ENCODE data around the gene FRMD4A.
A peak's percentile ranks its signal among the peaks of the same experiment; 100 is the strongest.

FRMD4A gene

GRCh38 chr10:14327527-14327926 is 3.2 kb downstream of the FRMD4A start:
- peaks cover 46% of the 10 kb centered on the region for H3K27me3 Mint-ChIP-seq
- H3K9me3 Mint-ChIP-seq, result no peaks in the 10 kb centered on the region
- no peak overlapping the region for H3K4me3 Mint-ChIP-seq
- H3K4me1 Mint-ChIP-seq, result no peaks in the 10 kb centered on the region
- H3K36me3 Mint-ChIP-seq, result no peaks in the 10 kb centered on the region
- no peak for DNase-seq
- H3K27ac Mint-ChIP-seq, result no peak overlapping the region
- CTCF ChIA-PET, result interaction anchor here (1.0 kb wide), 1 partner anchor 131 kb away, joined by 3 read pairs; no protein-coding TSS in a partner anchor

DNA sequence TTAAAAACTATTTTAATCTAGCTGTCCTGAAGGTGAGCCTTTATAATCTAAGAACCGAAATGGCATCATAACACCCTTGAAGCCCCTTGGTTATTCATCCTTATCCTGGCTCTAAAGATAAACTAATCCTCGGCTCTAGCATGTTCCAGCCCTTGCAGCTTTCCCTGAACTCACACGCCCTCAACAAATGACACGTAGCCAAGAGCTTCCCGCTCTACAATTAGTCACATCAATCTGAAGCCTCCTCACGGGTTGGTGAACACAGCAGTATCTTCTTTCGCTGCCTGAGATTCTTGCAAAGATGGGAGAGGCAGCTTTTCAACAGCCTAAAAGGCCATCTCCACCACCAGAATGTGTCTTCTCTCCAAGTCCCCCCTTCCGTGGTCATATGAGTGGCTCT is 4.1 kb downstream of the FRMD4A start:
- CTCF ChIA-PET, result interaction anchor here (0.7 to 1.2 kb wide), 4 partner anchors 12 to 240 kb away, joined by 3 to 4 read pairs (median 3); no protein-coding TSS in a partner anchor
- Mint-ChIP-seq H3K36me3 (no peaks in the 10 kb centered on the region), H3K9me3 (no peaks in the 10 kb centered on the region), H3K4me1 (no peaks in the 10 kb centered on the region), H3K27me3 (peaks cover 46% of the 10 kb centered on the region), H3K27ac (no peak overlapping the region), H3K4me3 (no peak overlapping the region)
- DNase-seq, result no peak

- Mint-ChIP-seq H3K27me3 (peaks cover 42% of the 10 kb centered on the region), H3K36me3 (no peaks in the 10 kb centered on the region), H3K4me1 (no peaks in the 10 kb centered on the region), H3K27ac (no peak overlapping the region), H3K9me3 (no peaks in the 10 kb centered on the region), H3K4me3 (no peak overlapping the region)
- CTCF ChIA-PET, result interaction anchor here (0.8 to 1.2 kb wide), 2 partner anchors 11 to 239 kb away, joined by 3 to 4 read pairs; no protein-coding TSS in a partner anchor
- peak; percentile 74 for DNase-seq
Measured at GRCh38 chr10:14325325-14325955, 5.3 kb downstream of the FRMD4A start.

- no peak overlapping the region for H3K4me3 Mint-ChIP-seq
- DNase-seq, result no peak
- no peak overlapping the region for H3K27ac Mint-ChIP-seq
- no peaks in the 10 kb centered on the region for H3K4me1 Mint-ChIP-seq
- no peaks in the 10 kb centered on the region for H3K9me3 Mint-ChIP-seq
- peaks cover 29% of the 10 kb centered on the region for H3K27me3 Mint-ChIP-seq
- CTCF ChIA-PET, result interaction anchor here (0.9 to 1.8 kb wide), 2 partner anchors 9 to 15 kb away, joined by 3 to 8 read pairs; no protein-coding TSS in a partner anchor
- no peaks in the 10 kb centered on the region for H3K36me3 Mint-ChIP-seq
Measured at GRCh38 chr10:14322526-14323188, 8.1 kb downstream of the FRMD4A start.

- DNase-seq, result no peak
- Mint-ChIP-seq H3K9me3 (no peaks in the 10 kb centered on the region), H3K27ac (no peak overlapping the region), H3K4me1 (no peaks in the 10 kb centered on the region), H3K4me3 (no peak overlapping the region), H3K36me3 (no peaks in the 10 kb centered on the region), H3K27me3 (peaks cover 16% of the 10 kb centered on the region)
- CTCF ChIA-PET, result no interaction called here
Measured at GRCh38 chr10:14318007-14318406, 12.7 kb downstream of the FRMD4A start.

GRCh38 chr10:14312014-14312413 is 18.7 kb downstream of the FRMD4A start:
- no peaks in the 10 kb centered on the region for H3K4me1 Mint-ChIP-seq
- H3K4me3 Mint-ChIP-seq, result no peak overlapping the region

GRCh38 chr10:14311206-14311957 is 19.3 kb downstream of the FRMD4A start:
- Mint-ChIP-seq H3K27me3 (peaks cover 8% of the 10 kb centered on the region), H3K4me1 (no peaks in the 10 kb centered on the region), H3K4me3 (no peak overlapping the region), H3K27ac (no peak overlapping the region), H3K36me3 (no peaks in the 10 kb centered on the region), H3K9me3 (no peaks in the 10 kb centered on the region)
- no peak for DNase-seq
- CTCF ChIA-PET, result interaction anchor here (0.6 kb wide), 1 partner anchor 1128 kb away, joined by 3 read pairs; no protein-coding TSS in a partner anchor

More at GRCh38 chr10:14312014-14312413, 18.7 kb downstream of the FRMD4A start:
- Mint-ChIP-seq H3K36me3 (no peaks in the 10 kb centered on the region), H3K27me3 (peaks cover 10% of the 10 kb centered on the region), H3K9me3 (no peaks in the 10 kb centered on the region), H3K27ac (no peak overlapping the region)
- CTCF ChIA-PET, result no interaction called here
- no peak for DNase-seq

DNA sequence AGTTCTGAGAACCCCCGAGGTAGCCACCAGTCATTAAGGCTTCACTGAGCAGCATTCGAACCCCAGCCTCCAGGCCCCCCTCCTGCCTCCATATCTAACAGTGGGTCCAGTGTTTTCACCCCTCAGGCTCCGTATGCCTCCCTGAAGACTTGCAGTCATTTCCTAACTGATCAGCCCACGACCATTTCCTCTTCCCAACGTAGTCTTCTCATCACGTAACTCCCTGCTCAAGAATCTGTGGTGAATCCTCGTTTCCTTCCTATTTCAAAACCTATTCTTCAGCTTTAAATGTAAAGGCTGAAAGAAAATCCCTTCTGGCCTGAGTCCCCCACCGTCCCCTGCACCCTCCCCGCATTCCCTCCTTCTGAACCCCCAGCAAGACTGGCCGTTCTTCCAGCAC is 21.1 kb downstream of the FRMD4A start:
- H3K36me3 Mint-ChIP-seq, result no peaks in the 10 kb centered on the region
- H3K4me1 Mint-ChIP-seq, result no peaks in the 10 kb centered on the region
- DNase-seq, result no peak
- no peak overlapping the region for H3K27ac Mint-ChIP-seq
- no peaks in the 10 kb centered on the region for H3K9me3 Mint-ChIP-seq
- no peak overlapping the region for H3K4me3 Mint-ChIP-seq
- H3K27me3 Mint-ChIP-seq, result peaks cover 9% of the 10 kb centered on the region
- CTCF ChIA-PET, result no interaction called here

- no peak for DNase-seq
- H3K9me3 Mint-ChIP-seq, result no peaks in the 10 kb centered on the region
- no peaks in the 10 kb centered on the region for H3K4me1 Mint-ChIP-seq
- H3K27me3 Mint-ChIP-seq, result peaks cover 13% of the 10 kb centered on the region
- no peak overlapping the region for H3K4me3 Mint-ChIP-seq
- no peak overlapping the region for H3K27ac Mint-ChIP-seq
- CTCF ChIA-PET, result interaction anchor here (1.0 kb wide), 1 partner anchor 20 kb away, joined by 3 read pairs; no protein-coding TSS in a partner anchor
- H3K36me3 Mint-ChIP-seq, result no peaks in the 10 kb centered on the region
Measured at GRCh38 chr10:14306190-14306589, 24.5 kb downstream of the FRMD4A start.

DNA sequence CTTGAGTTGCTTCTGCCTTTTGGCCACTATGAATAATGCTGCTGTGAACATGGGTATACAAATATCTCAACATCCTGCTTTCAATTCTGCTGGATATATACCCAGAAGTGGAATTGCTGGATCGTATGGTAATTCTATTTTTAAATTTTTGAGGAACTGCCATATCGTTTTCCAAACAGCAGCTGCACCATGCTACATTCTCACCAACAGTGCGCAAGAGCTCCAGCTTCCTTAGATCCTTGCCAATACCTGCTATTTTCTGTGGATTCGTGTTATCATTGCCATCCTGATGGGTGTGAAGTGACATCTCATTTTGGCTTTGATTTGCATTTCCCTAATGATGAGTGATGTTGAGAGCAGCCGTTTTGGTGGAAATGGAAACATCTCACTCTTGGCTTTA is 26.7 kb downstream of the FRMD4A start:
- CTCF ChIA-PET, result no interaction called here
- no peaks in the 10 kb centered on the region for H3K4me1 Mint-ChIP-seq
- no peaks in the 10 kb centered on the region for H3K36me3 Mint-ChIP-seq
- no peak overlapping the region for H3K27ac Mint-ChIP-seq
- no peak overlapping the region for H3K4me3 Mint-ChIP-seq
- no peak for DNase-seq
- peaks cover 9% of the 10 kb centered on the region for H3K27me3 Mint-ChIP-seq
- H3K9me3 Mint-ChIP-seq, result no peaks in the 10 kb centered on the region

DNA sequence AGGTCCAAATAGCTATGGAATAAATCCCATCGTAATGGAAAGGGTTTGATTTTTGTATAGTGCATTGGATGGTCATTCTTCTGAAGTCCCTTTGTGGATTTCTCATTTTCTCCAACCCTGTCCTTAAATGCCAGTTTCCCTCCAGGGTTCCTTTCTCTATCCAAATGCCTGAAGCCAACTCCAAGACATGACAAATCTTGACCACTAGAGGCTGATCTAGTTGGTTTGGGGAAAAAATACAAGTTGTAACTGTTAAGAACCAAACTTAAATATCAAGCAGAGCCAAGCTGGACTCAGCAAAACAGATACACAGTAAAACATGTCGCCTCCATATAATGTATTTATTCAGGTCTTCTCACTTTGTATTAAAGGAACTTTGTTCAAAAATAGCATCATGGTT is 28.7 kb downstream of the FRMD4A start:
- DNase-seq, result no peak
- CTCF ChIA-PET, result interaction anchor here (0.5 to 0.8 kb wide), 2 partner anchors 57 to 670 kb away, joined by 3 to 4 read pairs; no protein-coding TSS in a partner anchor
- no peak overlapping the region for H3K4me3 Mint-ChIP-seq
- no peak overlapping the region for H3K27ac Mint-ChIP-seq
- H3K4me1 Mint-ChIP-seq, result no peaks in the 10 kb centered on the region
- peaks cover 25% of the 10 kb centered on the region for H3K27me3 Mint-ChIP-seq
- no peaks in the 10 kb centered on the region for H3K36me3 Mint-ChIP-seq
- no peaks in the 10 kb centered on the region for H3K9me3 Mint-ChIP-seq

GRCh38 chr10:14299556-14299955 is 31.2 kb downstream of the FRMD4A start:
- H3K4me1 Mint-ChIP-seq, result no peaks in the 10 kb centered on the region
- no peak for DNase-seq
- CTCF ChIA-PET, result no interaction called here
- no peaks in the 10 kb centered on the region for H3K9me3 Mint-ChIP-seq
- no peaks in the 10 kb centered on the region for H3K36me3 Mint-ChIP-seq
- no peak overlapping the region for H3K27ac Mint-ChIP-seq
- H3K4me3 Mint-ChIP-seq, result no peak overlapping the region
- peaks cover 38% of the 10 kb centered on the region for H3K27me3 Mint-ChIP-seq

DNA sequence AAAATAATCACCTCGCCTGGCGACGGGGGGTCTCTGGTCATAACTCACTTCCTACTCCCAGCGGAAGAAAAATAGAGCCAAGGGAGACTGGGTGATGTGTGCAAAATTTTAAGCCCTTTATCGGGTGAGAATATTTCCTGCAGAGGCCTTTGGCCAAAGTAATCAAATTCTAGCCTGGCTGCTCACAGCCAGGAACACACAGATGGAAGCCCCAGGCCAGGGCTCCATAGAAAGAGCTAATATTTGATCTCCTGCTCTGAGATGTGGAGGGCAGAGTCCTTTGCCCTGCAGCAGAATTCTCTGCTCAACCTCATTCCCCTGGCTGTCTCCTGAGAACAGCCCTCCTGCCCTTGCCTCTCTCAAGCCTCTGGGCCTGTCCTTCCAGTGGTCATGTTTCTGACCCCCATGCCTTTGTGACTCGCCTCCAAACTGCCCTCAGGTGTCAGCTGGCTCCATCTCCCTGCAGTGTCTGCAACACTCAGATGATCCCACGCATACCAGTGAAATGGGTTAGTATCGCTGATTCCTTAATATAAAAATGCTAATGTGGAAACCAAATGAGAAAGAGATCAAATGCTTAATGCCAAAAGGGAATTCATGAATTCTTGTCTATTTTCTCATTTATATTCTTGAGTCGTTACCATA is 34.5 kb downstream of the FRMD4A start:
- H3K27ac Mint-ChIP-seq, result no peak overlapping the region
- CTCF ChIA-PET, result interaction anchor here (0.7 kb wide), 1 partner anchor 9 kb away, joined by 5 read pairs; no protein-coding TSS in a partner anchor
- no peak overlapping the region for H3K4me3 Mint-ChIP-seq
- no peak for DNase-seq
- H3K9me3 Mint-ChIP-seq, result peaks cover 3% of the 10 kb centered on the region
- H3K27me3 Mint-ChIP-seq, result peaks cover 31% of the 10 kb centered on the region
- H3K36me3 Mint-ChIP-seq, result no peaks in the 10 kb centered on the region
- no peaks in the 10 kb centered on the region for H3K4me1 Mint-ChIP-seq
